ENCODE measurements around the gene NPHP4.

NPHP4 gene

DNA sequence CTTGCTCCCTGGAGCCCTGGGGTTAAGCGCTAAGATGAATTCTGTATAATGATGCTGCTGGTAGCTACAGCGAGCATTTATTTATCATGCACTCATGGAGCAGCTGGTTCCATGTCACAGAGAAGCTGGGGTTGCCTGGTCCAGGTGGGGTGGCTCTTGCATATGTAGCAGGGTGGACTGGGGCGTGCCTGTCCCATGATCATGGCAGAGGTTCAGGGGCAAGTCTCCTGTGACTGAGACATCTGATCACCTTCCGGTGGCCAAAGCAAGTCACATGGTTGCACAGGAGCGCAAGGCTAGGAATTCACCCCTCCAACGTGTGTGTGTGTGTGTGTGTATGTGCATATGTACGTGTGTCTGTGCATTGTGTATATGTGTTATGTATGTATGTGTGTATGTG is 37.9 kb upstream of the NPHP4 start:
- FAIRE-seq, result no peak
- TF ChIP-seq, protein P1, sequence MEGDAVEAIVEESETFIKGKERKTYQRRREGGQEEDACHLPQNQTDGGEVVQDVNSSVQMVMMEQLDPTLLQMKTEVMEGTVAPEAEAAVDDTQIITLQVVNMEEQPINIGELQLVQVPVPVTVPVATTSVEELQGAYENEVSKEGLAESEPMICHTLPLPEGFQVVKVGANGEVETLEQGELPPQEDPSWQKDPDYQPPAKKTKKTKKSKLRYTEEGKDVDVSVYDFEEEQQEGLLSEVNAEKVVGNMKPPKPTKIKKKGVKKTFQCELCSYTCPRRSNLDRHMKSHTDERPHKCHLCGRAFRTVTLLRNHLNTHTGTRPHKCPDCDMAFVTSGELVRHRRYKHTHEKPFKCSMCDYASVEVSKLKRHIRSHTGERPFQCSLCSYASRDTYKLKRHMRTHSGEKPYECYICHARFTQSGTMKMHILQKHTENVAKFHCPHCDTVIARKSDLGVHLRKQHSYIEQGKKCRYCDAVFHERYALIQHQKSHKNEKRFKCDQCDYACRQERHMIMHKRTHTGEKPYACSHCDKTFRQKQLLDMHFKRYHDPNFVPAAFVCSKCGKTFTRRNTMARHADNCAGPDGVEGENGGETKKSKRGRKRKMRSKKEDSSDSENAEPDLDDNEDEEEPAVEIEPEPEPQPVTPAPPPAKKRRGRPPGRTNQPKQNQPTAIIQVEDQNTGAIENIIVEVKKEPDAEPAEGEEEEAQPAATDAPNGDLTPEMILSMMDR (IDR thresholded peaks at IDR 0.05; ENCODE audit: insufficient read depth, missing control alignments), result no peak
- DNase-seq (ENCODE audit: insufficient read length, low spot score), result no peak

DNA sequence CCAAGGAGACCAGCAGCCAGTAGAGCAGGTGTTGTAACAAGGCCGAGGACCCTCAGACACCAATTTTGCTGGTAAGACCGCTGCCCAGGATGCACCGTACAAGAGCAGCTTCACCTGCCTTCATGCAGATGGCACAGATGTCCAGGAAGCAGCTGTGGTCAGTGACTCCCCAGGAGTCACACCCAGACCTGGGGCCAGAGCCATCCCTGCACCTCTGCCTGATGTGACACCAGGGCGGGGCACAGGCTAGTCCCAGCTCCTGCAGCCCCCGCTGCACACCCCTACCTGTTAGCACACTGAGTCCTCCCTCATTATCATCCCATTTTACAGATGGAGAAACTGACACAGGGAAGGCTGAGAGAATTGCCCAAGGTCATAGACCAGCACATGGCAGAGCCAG is 37.1 kb upstream of the NPHP4 start:
- TF ChIP-seq, protein P1 (IDR thresholded peaks at IDR 0.05; ENCODE audit: insufficient read depth, missing control alignments), result no peak
- DNase-seq (ENCODE audit: insufficient read length, low spot score), result no peak
- no peak for FAIRE-seq

DNA sequence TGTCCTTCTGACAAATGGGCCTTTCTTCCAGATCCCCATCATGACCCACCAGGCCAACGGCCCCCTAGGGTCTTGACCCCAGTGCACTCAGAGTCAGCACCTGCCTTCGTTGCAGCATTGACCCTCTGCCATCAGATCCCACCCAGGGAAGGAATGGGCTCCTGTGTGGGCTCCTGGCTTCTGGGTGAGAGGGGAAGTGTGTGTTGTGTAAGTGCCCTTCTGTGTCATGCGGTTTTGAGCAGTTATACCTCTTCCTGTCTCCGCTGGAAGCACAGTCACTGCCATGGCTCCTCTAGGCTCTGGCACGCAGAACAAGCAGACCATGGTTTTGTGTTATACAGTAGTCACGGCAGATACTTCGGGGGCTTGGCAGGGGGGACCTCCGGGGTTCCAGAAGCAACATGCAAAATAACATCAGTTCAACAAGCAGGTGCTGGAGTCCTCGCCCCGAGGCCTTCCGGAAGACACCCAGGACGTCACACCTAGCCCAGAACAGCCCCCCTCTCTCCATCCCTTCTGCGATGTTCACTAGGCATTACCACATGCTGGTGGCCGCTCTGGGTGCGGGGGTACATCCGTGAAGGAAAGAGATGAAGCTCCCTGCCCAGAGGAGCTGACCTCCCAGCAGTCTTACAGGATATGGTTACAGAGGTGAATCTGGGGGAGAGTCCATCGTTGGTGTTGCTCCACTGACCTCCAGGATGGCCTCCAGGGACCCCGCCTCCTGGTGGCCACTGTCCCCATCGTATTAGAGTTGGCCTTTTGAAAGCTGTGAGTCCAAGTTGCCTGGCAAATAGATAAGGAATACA is 36.0 kb upstream of the NPHP4 start:
- TF ChIP-seq, protein P1 (IDR thresholded peaks at IDR 0.05; ENCODE audit: insufficient read depth, missing control alignments), result no peak
- DNase-seq (ENCODE audit: insufficient read length, low spot score), result no peak
- no peak for FAIRE-seq

DNA sequence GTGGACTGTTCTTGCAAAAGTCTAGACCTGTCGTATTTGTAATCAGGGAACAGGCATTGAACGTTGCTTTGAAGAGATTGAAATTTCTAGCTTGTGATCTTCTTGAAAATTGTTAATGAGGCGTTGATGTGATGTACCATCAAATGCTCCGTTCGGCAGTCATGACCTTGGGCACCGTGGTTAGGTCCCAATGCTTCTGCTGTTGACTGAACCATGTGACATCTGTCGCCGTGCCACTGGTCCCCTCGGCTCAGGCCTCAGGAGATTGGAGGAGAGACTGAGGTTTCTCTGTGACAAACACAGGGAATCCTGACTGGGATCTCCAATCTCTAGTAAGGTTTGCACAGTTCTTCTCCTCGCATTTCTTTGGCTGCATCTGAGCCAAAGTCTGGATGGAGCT is 35.4 kb upstream of the NPHP4 start:
- FAIRE-seq (no peak), DNase-seq (ENCODE audit: insufficient read length, low spot score) (no peak)
- TF ChIP-seq, protein P1 (IDR thresholded peaks at IDR 0.05; ENCODE audit: insufficient read depth, missing control alignments), result no peak

DNA sequence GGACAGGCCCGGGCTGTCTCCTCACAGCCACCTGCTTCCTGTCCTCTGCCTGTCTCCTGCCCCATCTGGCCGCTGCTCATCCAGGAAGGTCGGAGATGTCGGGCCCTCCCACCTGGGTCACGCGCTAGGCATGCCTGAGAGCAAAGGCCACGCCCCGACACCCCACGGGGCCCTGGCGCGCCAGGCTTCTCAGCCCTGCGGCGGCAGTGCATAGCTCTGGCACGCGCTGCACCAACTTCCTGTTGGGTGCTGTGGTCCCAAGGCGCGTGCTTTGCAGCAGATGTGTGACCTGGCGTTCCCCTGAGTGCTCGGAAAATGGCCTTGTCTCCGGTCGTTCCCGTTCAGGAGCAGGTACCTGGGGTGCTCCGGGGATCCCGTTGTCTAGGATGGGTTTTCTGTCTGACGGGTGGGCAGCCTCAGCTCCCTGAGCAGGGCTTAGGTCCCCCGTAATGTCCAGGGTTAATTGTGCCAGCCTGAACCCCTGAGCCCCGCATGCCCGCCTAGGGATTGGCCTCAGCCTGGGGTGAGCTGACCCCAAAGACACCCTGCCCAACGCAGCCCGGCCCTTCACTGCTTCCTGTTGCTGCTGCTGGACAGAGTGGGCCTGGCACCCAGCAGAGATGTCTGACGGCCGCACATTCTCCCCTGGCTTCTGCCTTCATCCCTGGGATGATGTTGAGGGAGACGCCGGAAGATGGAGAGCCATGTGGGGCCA is 34.0 kb upstream of the NPHP4 start:
- FAIRE-seq (no peak), DNase-seq (ENCODE audit: insufficient read length, low spot score) (no peak)
- TF ChIP-seq, protein P1 (IDR thresholded peaks at IDR 0.05; ENCODE audit: insufficient read depth, missing control alignments), result no peak

DNA sequence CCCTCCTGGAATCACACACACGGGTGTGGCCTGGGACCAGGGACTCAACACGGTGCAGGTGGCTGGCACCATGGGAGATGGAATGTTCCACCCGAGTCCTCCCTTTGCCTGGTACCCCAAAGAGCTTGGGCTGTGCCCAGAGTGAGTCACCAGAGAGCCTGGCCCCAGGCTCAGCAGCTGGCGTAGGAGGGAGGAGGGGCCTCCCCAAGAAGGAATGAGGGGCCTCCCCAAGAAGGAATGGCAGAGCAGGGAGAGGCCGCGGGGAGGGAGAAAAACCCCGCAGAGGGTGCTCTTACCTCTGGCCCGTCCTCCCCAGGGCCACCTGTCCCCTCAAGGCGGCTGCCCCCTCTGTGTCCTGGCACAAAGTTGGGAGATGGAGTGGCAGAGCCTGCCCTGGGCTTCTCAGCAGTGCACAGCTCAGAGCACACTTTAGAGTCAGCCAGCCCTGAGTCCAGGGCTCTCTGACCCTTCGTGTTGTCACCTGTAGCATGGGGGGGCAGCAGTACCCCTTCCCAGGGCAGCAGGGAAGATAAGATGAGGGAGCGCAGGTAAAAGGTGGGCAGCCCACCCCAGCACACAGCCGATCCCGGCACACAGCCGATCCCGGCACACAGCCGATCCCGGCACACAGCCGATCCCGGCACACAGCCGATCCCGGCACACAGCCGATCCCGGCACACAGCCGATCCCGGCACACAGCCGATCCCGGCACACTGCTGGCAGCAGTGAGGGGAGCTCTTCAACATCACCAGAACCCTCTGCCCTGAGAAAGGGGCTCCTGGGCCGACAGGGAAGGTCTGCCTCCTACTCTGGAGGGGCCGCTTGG is 33.3 kb upstream of the NPHP4 start:
- FAIRE-seq (no peak), DNase-seq (ENCODE audit: insufficient read length, low spot score) (no peak)
- TF ChIP-seq, protein P1 (IDR thresholded peaks at IDR 0.05; ENCODE audit: insufficient read depth, missing control alignments), result no peak

All from D721Med (cell line).